Endothelial cell of umbilical vein (primary cell): ENCODE measurements around the gene PEAK3. TPM values are rescaled to one million over a fixed set of nuclear protein-coding genes. Genes with fewer than 3 reads are reported as not detected.

Experiments used
- BruUV-seq: library from RNA; stranded (reverse); fragments of 400-500 nt; replicated peaks from 2 replicates; lab custom pipeline; 2021; lab: Mats Ljungman, UMichigan
- CTCF ChIA-PET: fragments of 300-600, 350-600 bp; sonication (Branson Sonifier 250); formaldehyde crosslinking; loops from one replicate; lab custom pipeline; 2021; ENCODE audit warnings: antibody characterized with exemption, inconsistent platforms; lab: Charles Lee
- POLR2A ChIA-PET: fragments of 300-600, 350-600 bp; sonication (Branson Sonifier 250); formaldehyde crosslinking; loops from one replicate; lab custom pipeline; 2021; ENCODE audit warnings: antibody characterized with exemption, inconsistent platforms; lab: Charles Lee
- DNase-seq: peaks from one replicate; pipeline ENCODE4 v3.0.0-alpha.2; 2011; ENCODE audit warnings: low read depth, low spot score
- FAIRE-seq: peaks from 2 replicates; lab custom pipeline; 2011; peaks lifted over from hg19 to GRCh38; lab: Jason Lieb, UNC
- H2AFZ ChIP-seq: 2 replicates; pipeline ENCODE4 v1.6.0; 2012; ENCODE audit warnings: low read depth, low read length, control low read depth, inconsistent platforms
- H3K27ac ChIP-seq: 2 replicates; pipeline ENCODE4 v1.5.1; 2011; ENCODE audit warnings: low read depth, mild to moderate bottlenecking, control low read depth, low read length, moderate library complexity; ENCODE audit not compliant: insufficient read depth
- H3K27me3 ChIP-seq, 2 experiments: 2 replicates each; pipeline versions ENCODE4 v1.6.0 to v1.6.1; 2011; ENCODE audit warnings: low read length in 2 of 2, mixed read lengths in 1 of 2; ENCODE audit not compliant: control insufficient read depth in 2 of 2, insufficient read depth in 2 of 2
- H3K36me3 ChIP-seq, 2 experiments: 2 replicates in 1 of 2; 3 replicates in 1 of 2; pipeline ENCODE4 v1.5.1; 2011; ENCODE audit warnings: low read length in 2 of 2, mild to moderate bottlenecking in 1 of 2, moderate library complexity in 1 of 2; ENCODE audit not compliant: control insufficient read depth in 2 of 2, insufficient read depth in 2 of 2; ENCODE audit errors: extremely low read depth in 1 of 2
- H3K4me1 ChIP-seq: 3 replicates; pipeline ENCODE4 v1.5.1; 2011; ENCODE audit warnings: mild to moderate bottlenecking, low read length; ENCODE audit not compliant: control insufficient read depth, insufficient read depth; ENCODE audit errors: extremely low read depth
- H3K4me2 ChIP-seq: 2 replicates; pipeline ENCODE4 v1.6.1; 2011; ENCODE audit warnings: low read length, control low read depth, mixed read lengths; ENCODE audit not compliant: insufficient read depth
- H3K4me3 ChIP-seq, 3 experiments: fragments of 200-600 bp in 1 of 3; sonication (generic), shearing (Covaris generic) in 1 of 3; replicated peaks in 1 of 3; 2 replicates each; pipeline ENCODE4 v1.5.1; 2011 to 2016; ENCODE audit warnings: control low read depth in 3 of 3, low read length in 3 of 3, mild to moderate bottlenecking in 2 of 3, inconsistent platforms in 1 of 3, low read depth in 1 of 3, moderate library complexity in 1 of 3; ENCODE audit not compliant: insufficient read depth in 1 of 3
- H3K79me2 ChIP-seq: 2 replicates; pipeline ENCODE4 v1.6.0; 2012; ENCODE audit warnings: low read length, inconsistent platforms; ENCODE audit not compliant: control insufficient read depth, insufficient read depth
- H3K9ac ChIP-seq: replicated peaks from 2 replicates; pipeline ENCODE3; 2011; ENCODE audit warnings: low read length, control low read depth; ENCODE audit not compliant: insufficient read depth; ENCODE audit errors: extremely low read depth
- H3K9me1 ChIP-seq: replicated peaks from 3 replicates; pipeline ENCODE4 v1.6.0; 2011; ENCODE audit warnings: mild to moderate bottlenecking, low read length; ENCODE audit not compliant: control insufficient read depth, insufficient read depth; ENCODE audit errors: extremely low read depth
- H3K9me3 ChIP-seq: replicated peaks from 2 replicates; pipeline ENCODE4 v1.5.1; 2012; ENCODE audit warnings: low read length, inconsistent platforms; ENCODE audit not compliant: control insufficient read depth, insufficient read depth
- H4K20me1 ChIP-seq: replicated peaks from 2 replicates; pipeline ENCODE3; 2011; ENCODE audit warnings: mild to moderate bottlenecking, low read length; ENCODE audit not compliant: control insufficient read depth, insufficient read depth; ENCODE audit errors: extremely low read depth
- CTCF ChIP-seq, 2 donors: IDR thresholded peaks; 1 replicate in 1 of 2; 2 replicates in 1 of 2; pipeline ENCODE4 v1.5.1; 2011; ENCODE audit warnings: low read length in 2 of 2, mild to moderate bottlenecking in 2 of 2, moderate library complexity in 2 of 2, control low read depth in 1 of 2, inconsistent platforms in 1 of 2, low read depth in 1 of 2; ENCODE audit not compliant: insufficient read depth in 1 of 2; ENCODE audit errors: extremely low read depth in 1 of 2
- EZH2 ChIP-seq: IDR thresholded peaks from 2 replicates; pipeline ENCODE4 v1.6.1; 2012; ENCODE audit warnings: borderline replicate concordance, low read depth, mild to moderate bottlenecking, moderate library complexity, low read length, inconsistent platforms; ENCODE audit not compliant: severe bottlenecking
- FOS ChIP-seq: IDR thresholded peaks from 2 replicates; pipeline ENCODE4 v1.6.1; 2011; ENCODE audit warnings: mild to moderate bottlenecking, low read length, moderate library complexity, borderline replicate concordance; ENCODE audit not compliant: insufficient read depth
- GATA2 ChIP-seq: IDR thresholded peaks from 2 replicates; pipeline ENCODE4 v1.7.0; 2011; ENCODE audit warnings: low read depth, mild to moderate bottlenecking, moderate library complexity, mixed read lengths, low read length; ENCODE audit not compliant: insufficient read length, insufficient read depth
- JUN ChIP-seq: IDR thresholded peaks from 2 replicates; pipeline ENCODE4 v1.6.1; 2011; ENCODE audit warnings: borderline replicate concordance, low read depth; ENCODE audit not compliant: insufficient read length, insufficient read depth
- MAX ChIP-seq: IDR thresholded peaks from 2 replicates; pipeline ENCODE4 v1.6.1; 2011; ENCODE audit not compliant: insufficient read depth, insufficient read length
- MYC ChIP-seq: IDR thresholded peaks from one replicate; pipeline ENCODE4 v1.6.1; 2011; ENCODE audit warnings: mild to moderate bottlenecking, low read depth, low read length
- POLR2A ChIP-seq: IDR thresholded peaks from 2 replicates; pipeline ENCODE4 v1.6.1; 2012; ENCODE audit warnings: low read depth, mild to moderate bottlenecking, control low read depth, low read length
- POLR2AphosphoS5 ChIP-seq: IDR thresholded peaks from 2 replicates; pipeline ENCODE4 v1.6.1; 2012; ENCODE audit warnings: low read depth, mild to moderate bottlenecking, control low read depth, low read length, moderate library complexity; ENCODE audit not compliant: insufficient read depth
- dilution Hi-C: fragments of 300-500 bp; cut with MboI; formaldehyde crosslinking; loops from one replicate; pipeline ENCODE4 v1.15.0; 2019; ENCODE audit warnings: low sequenced_read_pairs; ENCODE audit not compliant: extremely low pct_ligation_motif_present
- intact Hi-C: fragments of 100-400 bp; cut with micrococcal nuclease; formaldehyde crosslinking; loops from one replicate; pipeline ENCODE4 v1.10.0; 2022
- polyA plus RNA-seq, 4 experiments: library from polyadenylated mRNA; depleted of rRNA in 3 of 4; stranded (reverse) in 3 of 4; unstranded in 1 of 4; fragments of >200 nt; gene quantifications; 2 replicates each; pipeline versions ENCODE4 v1.2.1 to v1.2.3, GENCODE V29; 2011 to 2012; ENCODE audit warnings: missing spikeins in 1 of 4
- total RNA-seq: library from RNA; stranded (reverse); gene quantifications from 2 replicates; pipeline ENCODE4 v1.2.3, GENCODE V29; 2021

PEAK3 gene
- total and polyA plus RNA-seq, 2 donors (not counting 3 experiments of a cell fraction or from before 2014, with no cell fraction given), result 0.03 TPM; not detected in 1

- intact Hi-C loops (loop anchor here (1.0 to 5.0 kb wide), 3 partner anchors 303 to 798 kb away; no protein-coding TSS in a partner anchor), dilution Hi-C loops (no loop called here)
- DNase-seq, result no peak
- peak overlapping the region; percentile 79 for H3K27ac ChIP-seq
- no peaks in the 10 kb centered on the region for H4K20me1 ChIP-seq
- CTCF ChIA-PET, result interaction anchor here (0.9 to 4.8 kb wide), 16 partner anchors 10 to 398 kb away, joined by 3 to 40 read pairs (median 6); partner anchors contain the start of genes AMH and JSRP1
- no peak for FAIRE-seq
- BruUV-seq, result no TSS peak
- peak overlapping the region; percentile 81 for H3K9ac ChIP-seq
- H3K36me3 ChIP-seq, result peaks cover 9 to 13% of the 10 kb centered on the region in 2 experiments
- peak overlapping the region; percentile 28 to 57 (median 36) for H3K4me3 ChIP-seq
- peak overlapping the region; percentile 93 for H3K4me2 ChIP-seq
- no peak for TF ChIP-seq JUN
- peak; percentile 26 for TF ChIP-seq POLR2A
- no peaks in the 10 kb centered on the region for H3K27me3 ChIP-seq
- H3K9me1 ChIP-seq, result no peaks in the 10 kb centered on the region
- POLR2A ChIA-PET, result interaction anchor here (0.7 to 1.3 kb wide), 5 partner anchors 16 to 188 kb away, joined by 3 to 7 read pairs (median 3); partner anchors contain the start of gene AP3D1
- peaks cover 45% of the 10 kb centered on the region for H3K4me1 ChIP-seq
- H2AFZ ChIP-seq, result no peak overlapping the region
- peaks cover 82% of the 10 kb centered on the region for H3K79me2 ChIP-seq
- no peaks in the 10 kb centered on the region for H3K9me3 ChIP-seq
Measured at GRCh38 chr19:2239173-2239572, 42.8 kb downstream of the PEAK3 start.

GRCh38 chr19:2237869-2238153, 44.2 kb downstream of the PEAK3 start:
- H3K9ac ChIP-seq, result no peak overlapping the region
- no peaks in the 10 kb centered on the region for H3K27me3 ChIP-seq
- peaks cover 0 to 11% of the 10 kb centered on the region in 2 experiments for H3K36me3 ChIP-seq
- H3K27ac ChIP-seq, result no peak overlapping the region
- H3K4me2 ChIP-seq, result peak overlapping the region; percentile 93
- H3K79me2 ChIP-seq, result peaks cover 82% of the 10 kb centered on the region
- no peaks in the 10 kb centered on the region for H4K20me1 ChIP-seq
- H3K4me1 ChIP-seq, result peaks cover 45% of the 10 kb centered on the region
- no peak for TF ChIP-seq MAX
- TF ChIP-seq JUN, result no peak
- TF ChIP-seq POLR2A, result no peak
- TF ChIP-seq POLR2AphosphoS5, result no peak
- no peak for TF ChIP-seq MYC
- no peak for TF ChIP-seq FOS
- TF ChIP-seq CTCF (IDR thresholded peaks at IDR 0.05; ENCODE audit: extremely low read depth in 1 of 2, insufficient read depth in 1 of 2, low read depth in 1 of 2, low read length in 2 of 2), result no peak
- no peak for TF ChIP-seq GATA2
- no peak for TF ChIP-seq EZH2
- H3K9me1 ChIP-seq, result no peaks in the 10 kb centered on the region
- ChIA-PET POLR2A (no interaction called here), CTCF (interaction anchor here (1.1 to 4.8 kb wide), 5 partner anchors 16 to 82 kb away, joined by 3 to 40 read pairs (median 17); no protein-coding TSS in a partner anchor)
- H2AFZ ChIP-seq, result no peak overlapping the region
- DNase-seq, result no peak
- intact Hi-C loops (loop anchor here (2.0 to 5.0 kb wide), 4 partner anchors 69 to 799 kb away; partner anchors contain the start of gene TIMM13), dilution Hi-C loops (no loop called here)
- no TSS peak for BruUV-seq
- no peaks in the 10 kb centered on the region for H3K9me3 ChIP-seq
- H3K4me3 ChIP-seq, result peak overlapping the region in 2 of 3 experiments; percentile 56 to 64
- FAIRE-seq, result no peak
